Measurements from ENCODE around the gene MAGOH. TPM values are rescaled to one million over a fixed set of nuclear protein-coding genes. Genes with fewer than 3 reads are reported as not detected.

MAGOH gene
- total and polyA plus RNA-seq, 2 donors (not counting 1 experiment from before 2014, with no cell fraction given), result 33.0 to 34.5 TPM

- TF ChIP-seq, protein P1, sequence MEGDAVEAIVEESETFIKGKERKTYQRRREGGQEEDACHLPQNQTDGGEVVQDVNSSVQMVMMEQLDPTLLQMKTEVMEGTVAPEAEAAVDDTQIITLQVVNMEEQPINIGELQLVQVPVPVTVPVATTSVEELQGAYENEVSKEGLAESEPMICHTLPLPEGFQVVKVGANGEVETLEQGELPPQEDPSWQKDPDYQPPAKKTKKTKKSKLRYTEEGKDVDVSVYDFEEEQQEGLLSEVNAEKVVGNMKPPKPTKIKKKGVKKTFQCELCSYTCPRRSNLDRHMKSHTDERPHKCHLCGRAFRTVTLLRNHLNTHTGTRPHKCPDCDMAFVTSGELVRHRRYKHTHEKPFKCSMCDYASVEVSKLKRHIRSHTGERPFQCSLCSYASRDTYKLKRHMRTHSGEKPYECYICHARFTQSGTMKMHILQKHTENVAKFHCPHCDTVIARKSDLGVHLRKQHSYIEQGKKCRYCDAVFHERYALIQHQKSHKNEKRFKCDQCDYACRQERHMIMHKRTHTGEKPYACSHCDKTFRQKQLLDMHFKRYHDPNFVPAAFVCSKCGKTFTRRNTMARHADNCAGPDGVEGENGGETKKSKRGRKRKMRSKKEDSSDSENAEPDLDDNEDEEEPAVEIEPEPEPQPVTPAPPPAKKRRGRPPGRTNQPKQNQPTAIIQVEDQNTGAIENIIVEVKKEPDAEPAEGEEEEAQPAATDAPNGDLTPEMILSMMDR (conservative IDR thresholded peaks at IDR 0.05 in 1 of 2, IDR thresholded peaks at IDR 0.05 in 1 of 2; ENCODE audit: low read depth in 1 of 2, low read length in 2 of 2), result no peak
- no peak for TF ChIP-seq EZH2 (IDR thresholded peaks at IDR 0.05; ENCODE audit: low read length, missing control alignments)
- no peaks in the 10 kb centered on the region for H4K20me1 ChIP-seq (ENCODE audit: control insufficient read depth, extremely low read depth, insufficient read depth, low read length)
- H3K4me1 ChIP-seq (ENCODE audit: control insufficient read depth, extremely low read depth, insufficient read depth, low read length), result no peaks in the 10 kb centered on the region
- H3K4me2 ChIP-seq (ENCODE audit: extremely low read depth, insufficient read depth, low read length), result no peak overlapping the region
- H3K36me3 ChIP-seq (ENCODE audit: control insufficient read depth, insufficient read depth, low read length), result no peaks in the 10 kb centered on the region
- no peaks in the 10 kb centered on the region for H3K27me3 ChIP-seq (ENCODE audit: control insufficient read depth, insufficient read depth, low read length)
- H3K27ac ChIP-seq (ENCODE audit: insufficient read depth, low read length), result no peak overlapping the region
- DNase-seq (ENCODE audit: low read depth in 2 of 2), result no peak
- H2AFZ ChIP-seq (ENCODE audit: low read length), result no peak overlapping the region
- no peaks in the 10 kb centered on the region for H3K79me2 ChIP-seq (ENCODE audit: control insufficient read depth, insufficient read depth, low read length)
- no peak overlapping the region for H3K4me3 ChIP-seq (replicated peaks in 1 of 4; ENCODE audit: control extremely low read depth in 1 of 4, insufficient read depth in 1 of 4, low read depth in 3 of 4, low read length in 4 of 4)
- no peak overlapping the region for H3K9ac ChIP-seq (ENCODE audit: insufficient read depth, low read length)
- no peaks in the 10 kb centered on the region for H3K9me3 ChIP-seq (ENCODE audit: control insufficient read depth, insufficient read depth, low read depth, low read length)
These were observed 12.0 kb upstream of the MAGOH start for GRCh38 chr1:53250325-53250724.

- H2AFZ ChIP-seq (ENCODE audit: low read length), result no peak overlapping the region
- no peaks in the 10 kb centered on the region for H3K4me1 ChIP-seq (ENCODE audit: control insufficient read depth, extremely low read depth, insufficient read depth, low read length)
- no peaks in the 10 kb centered on the region for H3K79me2 ChIP-seq (ENCODE audit: control insufficient read depth, insufficient read depth, low read length)
- H3K27me3 ChIP-seq (ENCODE audit: control insufficient read depth, insufficient read depth, low read length), result no peaks in the 10 kb centered on the region
- H3K4me2 ChIP-seq (ENCODE audit: extremely low read depth, insufficient read depth, low read length), result no peak overlapping the region
- no peak overlapping the region for H3K27ac ChIP-seq (ENCODE audit: insufficient read depth, low read length)
- H3K9ac ChIP-seq (ENCODE audit: insufficient read depth, low read length), result no peak overlapping the region
- H3K36me3 ChIP-seq (ENCODE audit: control insufficient read depth, insufficient read depth, low read length), result no peaks in the 10 kb centered on the region
- no peak for DNase-seq (ENCODE audit: low read depth in 2 of 2)
- TF ChIP-seq EZH2 (IDR thresholded peaks at IDR 0.05; ENCODE audit: low read length, missing control alignments), result no peak
- H4K20me1 ChIP-seq (ENCODE audit: control insufficient read depth, extremely low read depth, insufficient read depth, low read length), result no peaks in the 10 kb centered on the region
- H3K9me3 ChIP-seq (ENCODE audit: control insufficient read depth, insufficient read depth, low read depth, low read length), result no peaks in the 10 kb centered on the region
- H3K4me3 ChIP-seq (replicated peaks in 1 of 4; ENCODE audit: control extremely low read depth in 1 of 4, insufficient read depth in 1 of 4, low read depth in 3 of 4, low read length in 4 of 4), result no peak overlapping the region
These were observed 11.4 kb upstream of the MAGOH start for GRCh38 chr1:53249706-53250105.

GRCh38 chr1:53246261-53247134, 8.2 kb upstream of the MAGOH start:
- TF ChIP-seq, protein P1 (conservative IDR thresholded peaks at IDR 0.05 in 1 of 2, IDR thresholded peaks at IDR 0.05 in 1 of 2; ENCODE audit: low read depth in 1 of 2, low read length in 2 of 2), result no peak
- TF ChIP-seq EZH2 (IDR thresholded peaks at IDR 0.05; ENCODE audit: low read length, missing control alignments), result no peak
- Histone ChIP-seq H3K79me2 (ENCODE audit: control insufficient read depth, insufficient read depth, low read length) (no peaks in the 10 kb centered on the region), H3K9me3 (ENCODE audit: control insufficient read depth, insufficient read depth, low read depth, low read length) (no peaks in the 10 kb centered on the region), H3K9ac (ENCODE audit: insufficient read depth, low read length) (no peak overlapping the region), H3K36me3 (ENCODE audit: control insufficient read depth, insufficient read depth, low read length) (no peaks in the 10 kb centered on the region), H3K4me1 (ENCODE audit: control insufficient read depth, extremely low read depth, insufficient read depth, low read length) (no peaks in the 10 kb centered on the region), H3K27me3 (ENCODE audit: control insufficient read depth, insufficient read depth, low read length) (no peaks in the 10 kb centered on the region), H4K20me1 (ENCODE audit: control insufficient read depth, extremely low read depth, insufficient read depth, low read length) (no peaks in the 10 kb centered on the region), H3K27ac (ENCODE audit: insufficient read depth, low read length) (peak overlapping the region; percentile 62), H3K4me3 (replicated peaks in 1 of 4; ENCODE audit: control extremely low read depth in 1 of 4, insufficient read depth in 1 of 4, low read depth in 3 of 4, low read length in 4 of 4) (no peak overlapping the region), H2AFZ (ENCODE audit: low read length) (no peak overlapping the region), H3K4me2 (ENCODE audit: extremely low read depth, insufficient read depth, low read length) (peak overlapping the region; percentile 25)
- DNase-seq (ENCODE audit: low read depth in 2 of 2), result peak; percentile 15 to 88
